ENCODE measurements around the gene SECTM1. TPM values are rescaled to one million over a fixed set of nuclear protein-coding genes. Genes with fewer than 3 reads are reported as not detected.

SECTM1 gene
- total and polyA plus RNA-seq, 9 of the 15 experiments (the other 6 are each of a cell fraction or from before 2014, with no cell fraction given), result 0.11 to 0.46 (median 0.18) TPM; not detected in 6

DNA sequence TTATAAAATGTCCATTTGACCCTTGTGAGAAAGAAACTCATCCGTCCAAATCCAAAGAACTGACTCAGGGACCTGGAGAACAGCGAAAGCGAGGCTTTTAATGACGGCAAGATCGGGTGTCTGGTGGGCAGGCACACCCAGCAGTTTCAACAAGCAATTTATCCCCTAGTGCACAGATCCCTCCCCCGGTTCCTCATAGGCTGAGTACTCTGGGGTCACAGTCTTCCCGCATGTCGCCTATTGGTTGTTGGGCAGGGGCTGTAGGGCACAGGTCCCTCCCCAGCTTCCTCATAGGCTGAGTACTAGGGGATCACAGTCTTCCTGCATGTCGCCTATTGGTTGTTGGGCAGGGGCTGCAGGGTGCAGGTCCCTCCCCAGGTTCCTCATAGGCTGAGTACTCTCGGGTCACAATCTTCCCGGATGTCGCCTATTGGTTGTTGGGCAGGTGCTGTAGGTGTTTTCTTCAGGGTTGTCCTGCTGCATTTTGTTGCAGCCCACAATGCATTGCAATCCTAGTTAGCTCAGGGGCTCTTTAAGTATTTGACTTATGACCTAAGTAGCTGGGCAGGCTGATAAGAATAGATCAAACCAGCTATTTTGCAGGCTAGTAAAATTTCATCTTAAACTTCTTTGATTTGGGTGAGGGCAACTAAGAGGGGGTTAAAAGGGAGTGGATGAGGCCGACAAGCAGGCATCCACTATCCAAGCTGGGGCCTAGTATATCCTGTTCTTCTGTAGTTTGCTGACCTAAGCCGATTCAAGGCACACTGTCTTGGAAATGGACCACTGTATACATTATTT lies 34.4 kb upstream of the SECTM1 start (continued):
- TF ChIP-seq, protein P1, sequence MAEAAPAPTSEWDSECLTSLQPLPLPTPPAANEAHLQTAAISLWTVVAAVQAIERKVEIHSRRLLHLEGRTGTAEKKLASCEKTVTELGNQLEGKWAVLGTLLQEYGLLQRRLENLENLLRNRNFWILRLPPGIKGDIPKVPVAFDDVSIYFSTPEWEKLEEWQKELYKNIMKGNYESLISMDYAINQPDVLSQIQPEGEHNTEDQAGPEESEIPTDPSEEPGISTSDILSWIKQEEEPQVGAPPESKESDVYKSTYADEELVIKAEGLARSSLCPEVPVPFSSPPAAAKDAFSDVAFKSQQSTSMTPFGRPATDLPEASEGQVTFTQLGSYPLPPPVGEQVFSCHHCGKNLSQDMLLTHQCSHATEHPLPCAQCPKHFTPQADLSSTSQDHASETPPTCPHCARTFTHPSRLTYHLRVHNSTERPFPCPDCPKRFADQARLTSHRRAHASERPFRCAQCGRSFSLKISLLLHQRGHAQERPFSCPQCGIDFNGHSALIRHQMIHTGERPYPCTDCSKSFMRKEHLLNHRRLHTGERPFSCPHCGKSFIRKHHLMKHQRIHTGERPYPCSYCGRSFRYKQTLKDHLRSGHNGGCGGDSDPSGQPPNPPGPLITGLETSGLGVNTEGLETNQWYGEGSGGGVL (CRISPR knock-in tag; IDR thresholded peaks at IDR 0.05), result no peak
- TF ChIP-seq ZNF263 (CRISPR knock-in tag; IDR thresholded peaks at IDR 0.05; ENCODE audit: borderline replicate concordance) (no peak), ARHGAP35 (IDR thresholded peaks at IDR 0.05; ENCODE audit: partially characterized antibody) (no peak), XRCC4 (IDR thresholded peaks at IDR 0.05; ENCODE audit: extremely low read depth, insufficient read depth, insufficient read length) (no peak), MXI1 (IDR thresholded peaks at IDR 0.05; ENCODE audit: low read depth, low read length) (0 out of 2 replicates have a peak, but pooled peaks have one; percentile 21), ZNF23 (CRISPR knock-in tag; IDR thresholded peaks at IDR 0.05) (no peak), FOXA1 (IDR thresholded peaks at IDR 0.05; ENCODE audit: borderline replicate concordance) (no peak), STAT5B (CRISPR knock-in tag; IDR thresholded peaks at IDR 0.05) (no peak), ATF1 (CRISPR knock-in tag; IDR thresholded peaks at IDR 0.05) (no peak), ATF1 (tag; IDR thresholded peaks at IDR 0.05) (peak; percentile 94), NFATC3 (IDR thresholded peaks at IDR 0.05) (no peak), ZNF239 (CRISPR knock-in tag; IDR thresholded peaks at IDR 0.05) (no peak), HCFC1 (IDR thresholded peaks at IDR 0.05; ENCODE audit: low read depth, low read length) (0 out of 2 replicates have a peak, but pooled peaks have one; percentile 3), ZNF444 (CRISPR knock-in tag; IDR thresholded peaks at IDR 0.05) (no peak), ZNF764 (CRISPR knock-in tag; IDR thresholded peaks at IDR 0.05; ENCODE audit: low read depth) (no peak)
- TF ChIP-seq, protein P2, sequence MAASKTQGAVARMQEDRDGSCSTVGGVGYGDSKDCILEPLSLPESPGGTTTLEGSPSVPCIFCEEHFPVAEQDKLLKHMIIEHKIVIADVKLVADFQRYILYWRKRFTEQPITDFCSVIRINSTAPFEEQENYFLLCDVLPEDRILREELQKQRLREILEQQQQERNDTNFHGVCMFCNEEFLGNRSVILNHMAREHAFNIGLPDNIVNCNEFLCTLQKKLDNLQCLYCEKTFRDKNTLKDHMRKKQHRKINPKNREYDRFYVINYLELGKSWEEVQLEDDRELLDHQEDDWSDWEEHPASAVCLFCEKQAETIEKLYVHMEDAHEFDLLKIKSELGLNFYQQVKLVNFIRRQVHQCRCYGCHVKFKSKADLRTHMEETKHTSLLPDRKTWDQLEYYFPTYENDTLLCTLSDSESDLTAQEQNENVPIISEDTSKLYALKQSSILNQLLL (CRISPR knock-in tag; IDR thresholded peaks at IDR 0.05; ENCODE audit: borderline replicate concordance), result no peak
- TF ChIP-seq, protein P3, sequence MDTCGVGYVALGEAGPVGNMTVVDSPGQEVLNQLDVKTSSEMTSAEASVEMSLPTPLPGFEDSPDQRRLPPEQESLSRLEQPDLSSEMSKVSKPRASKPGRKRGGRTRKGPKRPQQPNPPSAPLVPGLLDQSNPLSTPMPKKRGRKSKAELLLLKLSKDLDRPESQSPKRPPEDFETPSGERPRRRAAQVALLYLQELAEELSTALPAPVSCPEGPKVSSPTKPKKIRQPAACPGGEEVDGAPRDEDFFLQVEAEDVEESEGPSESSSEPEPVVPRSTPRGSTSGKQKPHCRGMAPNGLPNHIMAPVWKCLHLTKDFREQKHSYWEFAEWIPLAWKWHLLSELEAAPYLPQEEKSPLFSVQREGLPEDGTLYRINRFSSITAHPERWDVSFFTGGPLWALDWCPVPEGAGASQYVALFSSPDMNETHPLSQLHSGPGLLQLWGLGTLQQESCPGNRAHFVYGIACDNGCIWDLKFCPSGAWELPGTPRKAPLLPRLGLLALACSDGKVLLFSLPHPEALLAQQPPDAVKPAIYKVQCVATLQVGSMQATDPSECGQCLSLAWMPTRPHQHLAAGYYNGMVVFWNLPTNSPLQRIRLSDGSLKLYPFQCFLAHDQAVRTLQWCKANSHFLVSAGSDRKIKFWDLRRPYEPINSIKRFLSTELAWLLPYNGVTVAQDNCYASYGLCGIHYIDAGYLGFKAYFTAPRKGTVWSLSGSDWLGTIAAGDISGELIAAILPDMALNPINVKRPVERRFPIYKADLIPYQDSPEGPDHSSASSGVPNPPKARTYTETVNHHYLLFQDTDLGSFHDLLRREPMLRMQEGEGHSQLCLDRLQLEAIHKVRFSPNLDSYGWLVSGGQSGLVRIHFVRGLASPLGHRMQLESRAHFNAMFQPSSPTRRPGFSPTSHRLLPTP (IDR thresholded peaks at IDR 0.05; ENCODE audit: borderline replicate concordance, extremely low read depth, insufficient read length), result no peak
- TF ChIP-seq, protein P4, sequence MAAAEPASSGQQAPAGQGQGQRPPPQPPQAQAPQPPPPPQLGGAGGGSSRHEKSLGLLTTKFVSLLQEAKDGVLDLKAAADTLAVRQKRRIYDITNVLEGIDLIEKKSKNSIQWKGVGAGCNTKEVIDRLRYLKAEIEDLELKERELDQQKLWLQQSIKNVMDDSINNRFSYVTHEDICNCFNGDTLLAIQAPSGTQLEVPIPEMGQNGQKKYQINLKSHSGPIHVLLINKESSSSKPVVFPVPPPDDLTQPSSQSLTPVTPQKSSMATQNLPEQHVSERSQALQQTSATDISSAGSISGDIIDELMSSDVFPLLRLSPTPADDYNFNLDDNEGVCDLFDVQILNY (CRISPR knock-in tag; IDR thresholded peaks at IDR 0.05), result no peak
- TF ChIP-seq, protein P5, sequence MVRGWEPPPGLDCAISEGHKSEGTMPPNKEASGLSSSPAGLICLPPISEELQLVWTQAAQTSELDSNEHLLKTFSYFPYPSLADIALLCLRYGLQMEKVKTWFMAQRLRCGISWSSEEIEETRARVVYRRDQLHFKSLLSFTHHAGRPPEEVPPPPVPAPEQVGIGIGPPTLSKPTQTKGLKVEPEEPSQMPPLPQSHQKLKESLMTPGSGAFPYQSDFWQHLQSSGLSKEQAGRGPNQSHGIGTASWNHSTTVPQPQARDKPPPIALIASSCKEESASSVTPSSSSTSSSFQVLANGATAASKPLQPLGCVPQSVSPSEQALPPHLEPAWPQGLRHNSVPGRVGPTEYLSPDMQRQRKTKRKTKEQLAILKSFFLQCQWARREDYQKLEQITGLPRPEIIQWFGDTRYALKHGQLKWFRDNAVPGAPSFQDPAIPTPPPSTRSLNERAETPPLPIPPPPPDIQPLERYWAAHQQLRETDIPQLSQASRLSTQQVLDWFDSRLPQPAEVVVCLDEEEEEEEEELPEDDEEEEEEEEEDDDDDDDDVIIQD (CRISPR knock-in tag; IDR thresholded peaks at IDR 0.05), result no peak
